Measurements from ENCODE around the gene RAB39A.

RAB39A gene

DNA sequence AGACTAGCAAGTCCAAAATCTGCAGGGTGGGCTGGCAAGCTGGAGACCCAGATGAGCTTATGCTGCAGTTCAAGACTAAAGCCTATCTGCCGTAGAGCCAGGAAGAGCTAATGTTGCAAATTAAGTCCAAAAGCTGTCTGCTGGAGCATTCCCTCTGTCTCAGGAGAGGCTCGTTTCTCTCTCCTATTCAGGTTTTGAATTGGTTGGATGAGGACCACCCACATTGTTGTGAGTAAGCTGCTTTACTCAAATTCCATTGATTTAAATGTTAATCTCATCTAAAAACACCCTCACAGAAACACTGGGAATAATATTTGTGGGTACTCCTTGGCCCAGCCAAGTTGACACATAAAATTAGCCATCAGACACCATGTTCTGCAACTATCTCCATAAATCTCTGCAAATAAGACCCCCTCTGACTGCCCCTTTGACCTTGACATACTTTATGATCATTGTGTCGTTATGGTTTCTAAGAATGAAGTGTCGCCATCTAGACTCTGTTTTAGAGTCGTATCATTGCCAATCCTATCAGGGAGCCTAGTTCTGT is 63.7 kb downstream of the RAB39A start:
- Mint-ChIP-seq H3K9me3 (no peaks in the 10 kb centered on the region), H3K36me3 (no peaks in the 10 kb centered on the region), H3K4me3 (no peak overlapping the region), H3K27me3 (peaks cover 17 to 40% of the 10 kb centered on the region in 2 donors), H3K4me1 (no peaks in the 10 kb centered on the region), H3K27ac (no peak overlapping the region)
- ATAC-seq (replicated peaks): no peak
- no peak for DNase-seq

DNA sequence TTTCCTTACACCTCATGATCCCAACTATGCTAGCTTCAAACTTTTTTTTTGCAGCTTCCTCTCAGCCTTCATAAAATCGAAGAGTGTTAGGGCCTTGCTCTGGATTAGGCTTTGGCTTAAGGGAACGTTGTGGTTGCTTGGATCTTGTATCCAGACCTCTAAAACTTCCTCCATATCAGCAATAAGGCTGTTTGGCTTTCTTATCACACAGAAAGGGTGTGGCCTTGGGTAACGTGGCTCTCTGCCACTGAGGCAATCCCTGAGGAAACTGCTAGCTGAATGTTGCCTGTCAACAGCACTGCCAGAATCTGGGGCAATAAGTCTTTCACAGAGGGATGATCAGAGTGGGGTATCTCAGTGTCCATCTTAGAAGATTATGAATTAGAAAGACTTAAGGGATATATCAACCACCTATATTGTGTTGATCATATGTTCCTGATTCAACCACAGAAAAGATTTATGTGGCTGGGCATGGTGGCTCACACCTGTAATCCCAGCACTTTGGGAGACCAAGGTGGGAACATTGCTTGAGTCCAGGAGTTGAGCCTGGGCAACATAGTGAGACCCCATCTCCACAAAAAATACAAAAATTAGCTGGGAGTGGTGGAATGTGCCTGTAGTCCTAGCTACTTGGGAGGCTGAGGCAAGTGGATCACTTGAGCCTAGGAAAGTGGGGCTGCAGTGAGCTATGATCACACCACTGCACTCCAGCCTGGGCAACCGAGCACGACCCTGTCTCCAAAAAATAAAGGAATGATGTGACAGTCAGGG is 67.9 kb downstream of the RAB39A start:
- no peak for DNase-seq
- Mint-ChIP-seq H3K4me3 (no peak overlapping the region), H3K27ac (no peak overlapping the region), H3K4me1 (peaks cover 0 to 5% of the 10 kb centered on the region in 2 donors), H3K36me3 (no peaks in the 10 kb centered on the region), H3K27me3 (peaks cover 24 to 47% of the 10 kb centered on the region in 2 donors), H3K9me3 (no peaks in the 10 kb centered on the region)
- no peak for ATAC-seq (replicated peaks)

DNA sequence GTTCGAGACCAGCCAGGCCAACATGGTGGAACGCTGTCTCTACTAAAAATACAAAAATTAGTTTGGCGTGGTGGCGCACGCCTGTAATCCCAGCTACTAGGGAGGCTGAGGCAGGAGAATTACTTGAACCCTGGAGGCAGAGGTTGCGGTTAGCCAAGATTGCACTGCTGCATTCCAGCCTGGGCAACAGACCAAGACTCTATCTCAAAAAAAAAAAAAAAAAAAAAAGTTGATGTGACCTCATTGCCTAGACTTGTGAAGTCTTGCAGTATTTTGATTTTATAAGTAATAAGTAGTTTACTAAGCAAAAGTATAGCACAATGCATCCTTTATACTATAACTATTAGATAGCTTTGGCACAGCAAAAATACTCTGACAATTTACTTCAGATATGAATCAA is 70.5 kb downstream of the RAB39A start:
- ATAC-seq (replicated peaks) (no peak), DNase-seq (no peak)
- Mint-ChIP-seq H3K36me3 (no peaks in the 10 kb centered on the region), H3K4me1 (peaks cover 0 to 5% of the 10 kb centered on the region in 2 donors), H3K9me3 (no peaks in the 10 kb centered on the region), H3K4me3 (no peak overlapping the region), H3K27ac (no peak overlapping the region), H3K27me3 (peaks cover 29 to 30% of the 10 kb centered on the region in 2 donors)

DNA sequence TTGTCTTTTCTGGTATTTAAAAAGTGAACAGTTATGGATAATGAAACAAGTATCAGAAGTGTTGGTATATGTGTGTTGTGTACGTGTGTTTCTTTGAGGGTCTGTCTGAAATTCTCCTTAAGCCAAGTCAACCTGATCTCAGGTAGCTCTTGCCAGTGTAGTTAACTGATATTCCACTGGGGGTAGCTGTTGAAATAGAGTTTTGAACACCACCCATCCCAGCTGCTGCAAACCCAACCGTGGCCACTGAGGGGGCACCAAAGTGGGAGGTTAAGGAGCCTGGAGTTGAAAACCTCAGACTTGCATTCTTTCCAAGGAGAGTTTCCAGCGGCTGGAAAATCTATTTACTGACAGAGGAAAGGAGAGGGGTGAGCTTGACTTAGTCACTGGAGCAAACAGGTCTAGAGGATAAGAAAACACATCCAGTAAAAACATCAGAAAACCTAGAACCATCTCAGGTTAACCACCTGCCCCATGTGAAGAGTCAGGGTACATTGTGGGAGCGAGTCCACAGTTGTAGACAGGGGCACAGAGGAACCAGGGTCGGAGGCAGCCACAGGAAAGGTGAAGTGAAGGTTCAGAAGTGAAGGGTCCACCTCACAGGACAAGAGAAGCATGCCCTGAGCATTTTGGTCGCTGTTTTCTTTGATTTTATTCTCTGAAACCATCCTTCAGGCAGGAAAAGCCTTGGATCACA is 71.7 kb downstream of the RAB39A start:
- H3K9me3 Mint-ChIP-seq: no peaks in the 10 kb centered on the region
- ATAC-seq (replicated peaks) (peak; percentile 77 to 83), DNase-seq (no peak)
- peaks cover 24 to 27% of the 10 kb centered on the region in 2 donors for H3K27me3 Mint-ChIP-seq
- H3K27ac Mint-ChIP-seq: no peak overlapping the region
- peaks cover 0 to 5% of the 10 kb centered on the region in 2 donors for H3K4me1 Mint-ChIP-seq
- no peaks in the 10 kb centered on the region for H3K36me3 Mint-ChIP-seq
- H3K4me3 Mint-ChIP-seq: no peak overlapping the region

DNA sequence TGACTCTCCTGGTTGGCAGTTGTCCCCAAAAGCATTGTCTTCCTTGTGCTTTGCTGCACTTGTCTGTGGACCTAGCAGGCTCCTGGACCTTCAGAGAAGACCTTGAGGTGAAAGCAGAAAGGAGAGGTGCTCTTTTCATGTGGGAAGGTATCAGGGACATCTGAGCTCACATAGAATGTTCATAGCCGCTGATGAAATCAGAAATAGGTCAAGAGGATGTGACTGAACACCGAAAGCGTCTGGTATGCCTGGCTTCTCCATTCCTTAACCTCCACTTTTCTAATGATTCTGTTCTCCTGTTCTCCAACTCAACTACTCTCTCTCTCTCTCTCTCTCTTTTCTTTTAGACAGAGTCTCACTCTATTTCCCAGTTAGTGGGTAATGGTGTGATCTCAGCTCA is 74.2 kb downstream of the RAB39A start:
- no peak overlapping the region for H3K4me3 Mint-ChIP-seq
- no peak for ATAC-seq (replicated peaks)
- H3K36me3 Mint-ChIP-seq: no peaks in the 10 kb centered on the region
- no peak for DNase-seq
- H3K9me3 Mint-ChIP-seq: no peaks in the 10 kb centered on the region
- peaks cover 6 to 10% of the 10 kb centered on the region in 2 donors for H3K27me3 Mint-ChIP-seq
- no peak overlapping the region for H3K27ac Mint-ChIP-seq
- H3K4me1 Mint-ChIP-seq: peaks cover 0 to 5% of the 10 kb centered on the region in 2 donors

DNA sequence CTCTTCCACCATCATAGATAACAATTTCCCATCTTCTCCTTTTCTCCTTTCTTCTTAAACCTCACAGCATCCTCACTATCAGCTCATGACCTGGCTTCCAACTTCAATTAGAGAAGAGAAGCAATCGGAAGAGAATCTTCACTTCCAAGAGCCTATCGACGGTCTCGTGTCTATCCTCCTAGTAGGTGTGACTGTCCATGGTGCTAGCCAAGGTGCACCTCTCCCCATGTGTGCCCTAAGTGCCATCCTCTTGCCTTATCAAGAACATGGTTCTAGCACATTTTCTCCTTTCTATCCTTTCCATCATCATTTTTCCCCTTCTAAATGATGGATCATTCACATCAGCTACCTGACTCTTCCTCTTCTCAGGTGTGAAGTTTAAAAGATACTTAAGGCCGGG is 75.4 kb downstream of the RAB39A start:
- ATAC-seq (replicated peaks) (no peak), DNase-seq (no peak)
- Mint-ChIP-seq H3K27ac (no peak overlapping the region), H3K9me3 (no peaks in the 10 kb centered on the region), H3K36me3 (no peaks in the 10 kb centered on the region), H3K4me3 (no peak overlapping the region), H3K4me1 (peaks cover 0 to 5% of the 10 kb centered on the region in 2 donors), H3K27me3 (peaks cover 6 to 10% of the 10 kb centered on the region in 2 donors)

DNA sequence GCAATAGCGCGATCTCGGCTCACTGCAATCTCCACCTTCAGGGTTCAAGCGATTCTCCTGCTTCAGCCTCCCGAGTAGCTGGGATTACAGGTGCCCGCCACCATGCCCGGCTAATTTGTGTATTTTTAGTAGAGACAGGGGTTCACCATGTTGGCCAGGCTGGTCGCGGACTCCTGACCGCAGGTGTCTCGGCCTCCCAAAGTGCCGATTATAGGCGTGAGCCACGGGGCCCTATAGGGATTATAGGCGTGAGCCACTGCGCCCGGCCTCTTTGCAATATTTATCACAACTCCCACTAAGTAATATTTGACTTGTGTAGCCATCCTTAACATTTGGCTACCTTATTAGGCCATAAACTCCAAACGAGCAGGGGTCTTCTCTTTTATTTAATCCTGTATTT is 79.6 kb downstream of the RAB39A start:
- no peak for DNase-seq
- no peak for ATAC-seq (replicated peaks)
- Mint-ChIP-seq H3K9me3 (no peaks in the 10 kb centered on the region), H3K36me3 (peaks cover 3 to 6% of the 10 kb centered on the region in 2 donors), H3K4me1 (peaks cover 2 to 6% of the 10 kb centered on the region in 2 donors), H3K4me3 (no peak overlapping the region), H3K27me3 (no peaks in the 10 kb centered on the region), H3K27ac (no peak overlapping the region)

DNA sequence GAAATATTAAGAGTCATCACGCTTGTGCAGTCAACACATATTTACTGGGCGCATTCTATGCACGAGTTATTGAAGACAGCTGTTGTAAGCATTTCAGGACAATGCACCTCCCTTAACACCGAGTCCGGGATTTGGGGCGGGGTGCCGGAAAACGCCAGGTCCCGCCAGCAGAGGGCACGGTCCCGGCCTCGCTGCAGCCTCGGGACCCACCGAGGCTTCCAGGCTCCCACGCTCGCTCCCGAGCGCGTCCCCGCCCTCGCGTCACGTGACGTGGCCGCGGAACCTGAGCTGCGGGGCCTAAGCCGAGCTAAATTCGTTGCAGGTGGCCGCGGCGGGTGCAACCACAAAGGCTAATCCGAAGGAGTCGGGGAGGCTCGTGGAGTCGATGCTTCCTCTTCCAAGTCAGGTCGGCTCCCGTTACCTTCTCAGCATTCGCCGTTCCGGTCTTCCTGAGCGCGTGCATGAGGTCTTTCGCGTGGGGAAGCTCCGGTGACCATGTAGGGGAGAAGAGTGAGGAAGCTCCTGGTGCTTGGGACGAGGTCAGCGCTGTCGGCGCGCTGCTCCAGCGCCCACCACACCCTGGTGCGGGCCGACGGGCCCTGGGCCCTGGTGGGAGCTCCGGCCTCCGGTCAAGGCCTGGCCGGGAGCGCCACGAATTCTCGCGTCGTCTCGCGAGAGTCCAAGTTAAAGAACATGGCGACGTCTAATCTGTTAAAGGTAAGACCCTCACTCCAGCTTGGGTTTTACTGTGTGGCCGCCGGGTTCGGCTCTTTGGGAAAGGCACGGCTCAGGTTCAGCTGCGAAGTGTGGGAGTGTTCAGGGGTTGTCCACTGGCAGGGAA is 80.6 kb downstream of the RAB39A start, which contains the start of gene CUL5:
Gene CUL5 (plus strand): TSS at position 243 of the 841 bp plus-strand sequence. CDS start 451 bp downstream, at position 694.
- peaks cover 2 to 6% of the 10 kb centered on the region in 2 donors for H3K4me1 Mint-ChIP-seq
- H3K27ac Mint-ChIP-seq: peak within 1 kb of the TSS; percentile 99
- DNase-seq (peak; percentile 89), ATAC-seq (replicated peaks) (peak; percentile 89 to 93)
- H3K27me3 Mint-ChIP-seq: no peaks in the 10 kb centered on the region
- peak within 1 kb of the TSS; percentile 98 to 99 for H3K4me3 Mint-ChIP-seq
- H3K36me3 Mint-ChIP-seq: peaks cover 3 to 6% of the 10 kb centered on the region in 2 donors
- H3K9me3 Mint-ChIP-seq: no peaks in the 10 kb centered on the region

DNA sequence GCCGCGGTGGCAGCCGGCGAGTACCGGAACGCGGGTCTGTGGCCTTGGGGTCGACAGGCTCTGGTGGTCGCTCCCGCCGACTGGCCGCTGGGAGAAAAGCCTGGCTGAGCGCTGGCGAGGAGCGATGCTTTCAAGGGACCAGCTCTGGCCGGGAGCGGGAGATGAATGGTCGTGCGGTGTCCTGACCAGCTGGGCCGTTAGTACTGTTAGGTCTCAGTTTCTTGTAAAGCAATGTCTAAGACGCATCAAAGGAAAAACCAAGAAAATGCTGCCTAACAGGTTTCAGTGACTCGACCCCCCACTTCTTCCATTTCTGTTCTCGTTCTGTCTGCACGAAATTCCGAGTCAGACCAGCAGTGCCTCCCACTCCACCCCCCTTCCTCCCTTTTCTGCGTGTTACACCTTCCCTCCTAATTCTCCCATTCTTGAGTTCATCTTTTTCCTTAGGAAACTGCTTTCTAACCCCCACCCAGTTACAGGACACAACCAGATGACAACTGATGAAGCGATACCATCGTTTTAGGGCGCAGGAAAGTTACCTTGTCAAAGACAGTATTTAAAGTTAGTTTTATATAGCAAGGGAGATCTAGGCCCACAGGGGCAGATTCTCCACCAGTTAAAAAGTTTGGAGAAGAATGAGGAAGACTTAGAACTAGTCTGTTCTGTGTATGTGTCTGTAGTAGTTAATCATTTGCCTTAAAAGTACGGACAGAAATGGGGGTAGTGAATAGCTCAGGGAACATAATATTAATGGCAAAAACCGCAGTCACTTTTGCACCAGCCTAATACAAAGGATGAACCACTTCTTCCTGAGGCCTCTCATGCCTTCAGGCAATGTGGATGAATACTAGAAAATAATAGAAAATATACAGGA is 81.5 kb downstream of the RAB39A start:
- H3K9me3 Mint-ChIP-seq: no peaks in the 10 kb centered on the region
- DNase-seq: no peak
- no peaks in the 10 kb centered on the region for H3K27me3 Mint-ChIP-seq
- peak overlapping the region; percentile 99 for H3K27ac Mint-ChIP-seq
- H3K4me3 Mint-ChIP-seq: peak overlapping the region; percentile 98 to 99
- H3K36me3 Mint-ChIP-seq: peaks cover 3 to 6% of the 10 kb centered on the region in 2 donors
- H3K4me1 Mint-ChIP-seq: peaks cover 2 to 6% of the 10 kb centered on the region in 2 donors
- peak in 1 of 2 donors; percentile 1 for ATAC-seq (replicated peaks)

DNA sequence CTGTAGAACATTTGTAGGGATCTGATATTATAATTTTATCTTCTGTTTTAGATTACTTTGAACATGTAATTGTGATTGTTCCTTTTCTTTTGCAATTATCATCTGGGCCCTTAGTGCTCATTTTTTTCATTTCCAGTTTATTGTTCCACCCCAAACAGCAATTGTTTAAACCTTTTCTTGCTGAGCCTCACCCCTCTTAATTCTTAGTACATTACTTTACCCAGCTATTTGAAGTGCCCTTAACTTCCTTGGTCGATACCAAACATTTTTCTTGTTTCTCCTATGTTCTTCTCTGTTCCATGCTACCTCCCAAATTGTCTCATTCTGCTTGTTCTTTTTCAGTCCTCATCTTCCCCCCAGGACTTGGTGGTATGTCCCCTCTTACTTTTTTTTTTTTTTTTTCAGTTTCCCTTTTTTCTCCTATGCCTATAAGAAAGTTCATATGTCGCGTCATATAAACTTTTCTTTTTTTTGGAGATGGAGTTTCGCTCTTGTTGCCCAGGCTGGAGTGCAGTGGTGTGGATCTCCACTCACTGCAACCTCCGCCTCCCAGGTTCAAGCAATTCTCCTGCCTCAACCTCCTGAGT is 84.0 kb downstream of the RAB39A start:
- H3K9me3 Mint-ChIP-seq: no peaks in the 10 kb centered on the region
- ATAC-seq (replicated peaks) (no peak), DNase-seq (no peak)
- no peaks in the 10 kb centered on the region for H3K27me3 Mint-ChIP-seq
- no peak overlapping the region for H3K4me3 Mint-ChIP-seq
- no peak overlapping the region for H3K27ac Mint-ChIP-seq
- peaks cover 10 to 12% of the 10 kb centered on the region in 2 donors for H3K36me3 Mint-ChIP-seq
- peaks cover 6 to 17% of the 10 kb centered on the region in 2 donors for H3K4me1 Mint-ChIP-seq
